ENCODE measurements around the gene SNED1.

DNA sequence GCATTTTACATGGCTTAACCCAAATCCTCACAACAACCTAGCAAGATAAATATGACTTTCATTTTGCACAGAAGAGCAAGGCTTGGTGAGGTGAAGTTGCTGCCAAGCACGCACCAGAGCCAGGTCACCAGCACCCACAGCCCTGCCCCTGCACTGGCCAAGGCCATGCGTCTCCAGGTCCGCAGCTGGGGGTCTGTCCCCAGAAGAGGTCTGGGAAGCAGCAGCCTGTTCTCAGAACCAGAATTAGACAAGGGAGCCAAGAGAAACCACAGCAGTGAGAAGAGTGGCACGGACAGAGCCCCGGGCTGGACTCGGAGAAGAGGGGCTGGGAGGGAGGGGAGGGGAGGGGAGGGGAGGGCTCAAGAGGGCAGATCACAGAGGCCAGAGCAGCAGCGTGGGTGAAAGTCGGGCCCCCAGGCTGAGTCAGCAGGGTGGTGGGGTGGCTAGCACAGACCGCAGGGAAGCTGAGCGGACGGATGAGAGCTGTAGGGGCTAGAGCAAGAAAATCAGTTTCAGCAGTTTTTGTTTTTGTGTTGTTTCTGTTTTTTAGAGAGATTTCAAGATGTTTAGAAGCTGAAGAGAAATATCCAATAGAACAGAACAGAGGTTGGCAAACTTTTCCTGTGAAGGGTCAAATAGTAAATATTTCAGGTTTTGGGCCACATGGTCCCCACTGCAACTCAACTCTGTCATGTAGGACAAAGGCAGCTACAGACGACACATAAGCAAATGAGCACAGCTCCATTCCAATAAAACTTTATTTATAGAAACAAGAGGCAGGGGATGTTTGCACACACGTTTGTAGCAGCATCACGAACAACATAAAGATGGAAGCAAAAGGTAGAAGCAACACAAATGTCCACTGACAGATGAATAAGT lies 111.0 kb downstream of the SNED1 start:
- TF ChIP-seq, protein P1, sequence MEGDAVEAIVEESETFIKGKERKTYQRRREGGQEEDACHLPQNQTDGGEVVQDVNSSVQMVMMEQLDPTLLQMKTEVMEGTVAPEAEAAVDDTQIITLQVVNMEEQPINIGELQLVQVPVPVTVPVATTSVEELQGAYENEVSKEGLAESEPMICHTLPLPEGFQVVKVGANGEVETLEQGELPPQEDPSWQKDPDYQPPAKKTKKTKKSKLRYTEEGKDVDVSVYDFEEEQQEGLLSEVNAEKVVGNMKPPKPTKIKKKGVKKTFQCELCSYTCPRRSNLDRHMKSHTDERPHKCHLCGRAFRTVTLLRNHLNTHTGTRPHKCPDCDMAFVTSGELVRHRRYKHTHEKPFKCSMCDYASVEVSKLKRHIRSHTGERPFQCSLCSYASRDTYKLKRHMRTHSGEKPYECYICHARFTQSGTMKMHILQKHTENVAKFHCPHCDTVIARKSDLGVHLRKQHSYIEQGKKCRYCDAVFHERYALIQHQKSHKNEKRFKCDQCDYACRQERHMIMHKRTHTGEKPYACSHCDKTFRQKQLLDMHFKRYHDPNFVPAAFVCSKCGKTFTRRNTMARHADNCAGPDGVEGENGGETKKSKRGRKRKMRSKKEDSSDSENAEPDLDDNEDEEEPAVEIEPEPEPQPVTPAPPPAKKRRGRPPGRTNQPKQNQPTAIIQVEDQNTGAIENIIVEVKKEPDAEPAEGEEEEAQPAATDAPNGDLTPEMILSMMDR (IDR thresholded peaks at IDR 0.05), result no peak
- TF ChIP-seq EZH2 (IDR thresholded peaks at IDR 0.05), result no peak
